GM18519 (cell line): Measurements from ENCODE around the gene PAX7.

Experiments
- ATAC-seq: cut with Tn5 transposase; IDR thresholded peaks from one replicate; pipeline ENCODE4 v1.9.1; 2021; ENCODE audit warnings: mild to moderate bottlenecking, moderate library complexity; ENCODE audit not compliant: unreplicated experiment, low FRiP score

PAX7 gene

GRCh38 chr1:18618546-18619466 lies 11.8 kb upstream of the PAX7 start:
- ATAC-seq = no peak

- no peak for ATAC-seq
Observed at GRCh38 chr1:18619467-18619835, 11.2 kb upstream of the PAX7 start.

- ATAC-seq = no peak
Observed at GRCh38 chr1:18628511-18628910, 2.1 kb upstream of the PAX7 start.

- no peak for ATAC-seq
Observed at GRCh38 chr1:18629659-18630510, 761 bp upstream of the PAX7 start.

GRCh38 chr1:18631496-18632217 lies 1.0 kb downstream of the PAX7 start:
- no peak for ATAC-seq

- ATAC-seq = no peak
Observed at GRCh38 chr1:18632218-18632588, 1.6 kb downstream of the PAX7 start.

- no peak for ATAC-seq
Observed at GRCh38 chr1:18632783-18633421, 2.3 kb downstream of the PAX7 start.

GRCh38 chr1:18633422-18634155 lies 2.9 kb downstream of the PAX7 start:
- no peak for ATAC-seq

- no peak for ATAC-seq
Observed at GRCh38 chr1:18634276-18634675, 3.6 kb downstream of the PAX7 start.

GRCh38 chr1:18635070-18635577 lies 4.5 kb downstream of the PAX7 start:
- ATAC-seq = no peak

- no peak for ATAC-seq
Observed at GRCh38 chr1:18635891-18636595, 5.4 kb downstream of the PAX7 start.

GRCh38 chr1:18636596-18637508 lies 6.2 kb downstream of the PAX7 start:
- ATAC-seq = no peak

- ATAC-seq = no peak
Observed at GRCh38 chr1:18637511-18637960, 6.9 kb downstream of the PAX7 start.

- no peak for ATAC-seq
Observed at GRCh38 chr1:18637962-18638834, 7.6 kb downstream of the PAX7 start.

GRCh38 chr1:18638835-18639364 lies 8.3 kb downstream of the PAX7 start:
- no peak for ATAC-seq

GRCh38 chr1:18639368-18640055 lies 8.9 kb downstream of the PAX7 start:
- ATAC-seq = no peak
